ENCODE measurements around the gene XRN2. TPM values are rescaled to one million over a fixed set of nuclear protein-coding genes. Genes with fewer than 3 reads are reported as not detected.

XRN2 gene
- total RNA-seq, 1 donor from 2014 or later, result 66.7 TPM

- H3K27me3 Mint-ChIP-seq (ENCODE audit: unreplicated experiment), result peaks cover 15% of the 10 kb centered on the region
- H3K9me3 Mint-ChIP-seq (ENCODE audit: unreplicated experiment), result peaks cover 3% of the 10 kb centered on the region
- H3K27ac Mint-ChIP-seq (ENCODE audit: unreplicated experiment), result no peak overlapping the region
- no peak overlapping the region for H3K4me3 Mint-ChIP-seq (ENCODE audit: unreplicated experiment)
- DNase-seq (ENCODE audit: extremely low spot score, unreplicated experiment), result no peak
- no peak for TF ChIP-seq CTCF (IDR thresholded peaks at IDR 0.05)
- H3K4me1 Mint-ChIP-seq (ENCODE audit: unreplicated experiment), result no peaks in the 10 kb centered on the region
- no peaks in the 10 kb centered on the region for H3K36me3 Mint-ChIP-seq (ENCODE audit: unreplicated experiment)
Observed at GRCh38 chr20:21272679-21273078, 30.5 kb upstream of the XRN2 start.

- TF ChIP-seq CTCF (IDR thresholded peaks at IDR 0.05), result no peak
- H3K4me1 Mint-ChIP-seq (ENCODE audit: unreplicated experiment), result no peaks in the 10 kb centered on the region
- peaks cover 3% of the 10 kb centered on the region for H3K9me3 Mint-ChIP-seq (ENCODE audit: unreplicated experiment)
- no peak for DNase-seq (ENCODE audit: extremely low spot score, unreplicated experiment)
- peaks cover 16% of the 10 kb centered on the region for H3K27me3 Mint-ChIP-seq (ENCODE audit: unreplicated experiment)
- no peak overlapping the region for H3K4me3 Mint-ChIP-seq (ENCODE audit: unreplicated experiment)
- no peaks in the 10 kb centered on the region for H3K36me3 Mint-ChIP-seq (ENCODE audit: unreplicated experiment)
- H3K27ac Mint-ChIP-seq (ENCODE audit: unreplicated experiment), result no peak overlapping the region
Observed at GRCh38 chr20:21273755-21274386, 29.3 kb upstream of the XRN2 start.

- Mint-ChIP-seq H3K4me3 (ENCODE audit: unreplicated experiment) (no peak overlapping the region), H3K36me3 (ENCODE audit: unreplicated experiment) (no peaks in the 10 kb centered on the region), H3K27ac (ENCODE audit: unreplicated experiment) (no peak overlapping the region), H3K27me3 (ENCODE audit: unreplicated experiment) (peaks cover 13% of the 10 kb centered on the region), H3K9me3 (ENCODE audit: unreplicated experiment) (no peaks in the 10 kb centered on the region), H3K4me1 (ENCODE audit: unreplicated experiment) (no peaks in the 10 kb centered on the region)
- no peak for TF ChIP-seq CTCF (IDR thresholded peaks at IDR 0.05)
- no peak for DNase-seq (ENCODE audit: extremely low spot score, unreplicated experiment)
Observed at GRCh38 chr20:21278829-21279228, 24.3 kb upstream of the XRN2 start.

- no peaks in the 10 kb centered on the region for H3K4me1 Mint-ChIP-seq (ENCODE audit: unreplicated experiment)
- TF ChIP-seq CTCF (IDR thresholded peaks at IDR 0.05), result no peak
- H3K36me3 Mint-ChIP-seq (ENCODE audit: unreplicated experiment), result no peaks in the 10 kb centered on the region
- H3K27ac Mint-ChIP-seq (ENCODE audit: unreplicated experiment), result no peak overlapping the region
- peaks cover 12% of the 10 kb centered on the region for H3K27me3 Mint-ChIP-seq (ENCODE audit: unreplicated experiment)
- no peaks in the 10 kb centered on the region for H3K9me3 Mint-ChIP-seq (ENCODE audit: unreplicated experiment)
- no peak for DNase-seq (ENCODE audit: extremely low spot score, unreplicated experiment)
- H3K4me3 Mint-ChIP-seq (ENCODE audit: unreplicated experiment), result no peak overlapping the region
Observed at GRCh38 chr20:21279706-21280521, 23.2 kb upstream of the XRN2 start.

GRCh38 chr20:21280522-21281016 is 22.6 kb upstream of the XRN2 start:
- H3K9me3 Mint-ChIP-seq (ENCODE audit: unreplicated experiment), result peaks cover 5% of the 10 kb centered on the region
- TF ChIP-seq CTCF (IDR thresholded peaks at IDR 0.05), result no peak
- no peak for DNase-seq (ENCODE audit: extremely low spot score, unreplicated experiment)
- H3K27me3 Mint-ChIP-seq (ENCODE audit: unreplicated experiment), result peaks cover 12% of the 10 kb centered on the region
- H3K27ac Mint-ChIP-seq (ENCODE audit: unreplicated experiment), result no peak overlapping the region
- H3K4me1 Mint-ChIP-seq (ENCODE audit: unreplicated experiment), result no peaks in the 10 kb centered on the region
- no peak overlapping the region for H3K4me3 Mint-ChIP-seq (ENCODE audit: unreplicated experiment)
- H3K36me3 Mint-ChIP-seq (ENCODE audit: unreplicated experiment), result no peaks in the 10 kb centered on the region
